Calu3 (cell line): ENCODE results near the gene REXO1. TPM values are rescaled to one million over a fixed set of nuclear protein-coding genes. Genes with fewer than 3 reads are reported as not detected.
A peak's percentile ranks its signal among the peaks of the same experiment; 100 is the strongest.

Experiments used
- BruUV-seq: library from RNA; stranded (reverse); fragments of 400-500 nt; replicated peaks from 2 replicates; lab custom pipeline; 2021; lab: Mats Ljungman, UMichigan
- CTCF ChIA-PET: fragments of 300-600 bp; sonication (Branson Sonifier 250); formaldehyde crosslinking; loops from one replicate; lab custom pipeline; 2022; ENCODE audit warnings: antibody characterized with exemption; lab: Charles Lee
- DNase-seq: peaks from one replicate; pipeline ENCODE4 v3.0.0; 2022
- H3K27ac Mint-ChIP-seq: one replicate; pipeline ENCODE4 v1.8.0; 2022; ENCODE audit warnings: mixed read lengths; ENCODE audit not compliant: unreplicated experiment
- H3K27me3 Mint-ChIP-seq: one replicate; pipeline ENCODE4 v1.8.0; 2022; ENCODE audit warnings: mixed read lengths; ENCODE audit not compliant: unreplicated experiment
- H3K36me3 Mint-ChIP-seq: one replicate; pipeline ENCODE4 v1.8.0; 2022; ENCODE audit warnings: mild to moderate bottlenecking, moderate library complexity, mixed read lengths; ENCODE audit not compliant: insufficient read depth, unreplicated experiment
- H3K4me1 Mint-ChIP-seq: one replicate; pipeline ENCODE4 v1.8.0; 2022; ENCODE audit warnings: mild to moderate bottlenecking, low read depth, mixed read lengths; ENCODE audit not compliant: unreplicated experiment
- H3K4me3 Mint-ChIP-seq: one replicate; pipeline ENCODE4 v1.8.0; 2022; ENCODE audit warnings: mild to moderate bottlenecking, low read depth, moderate library complexity, mixed read lengths; ENCODE audit not compliant: unreplicated experiment
- H3K9me3 Mint-ChIP-seq: one replicate; pipeline ENCODE4 v1.8.0; 2022; ENCODE audit warnings: low read depth, mixed read lengths; ENCODE audit not compliant: unreplicated experiment
- intact Hi-C: fragments of 100-400 bp; cut with micrococcal nuclease; formaldehyde crosslinking; loops from one replicate; pipeline ENCODE4 v1.10.0; 2022; ENCODE audit not compliant: unreplicated experiment
- total RNA-seq: library from RNA; stranded (reverse); gene quantifications from 2 replicates; pipeline ENCODE4 v1.2.3, GENCODE V29; 2022
- TF ChIP-seq, protein P1 (sequence below): fragments of 200-600 bp; IDR thresholded peaks from one replicate; pipeline ENCODE4 v1.8.0; 2022; ENCODE audit warnings: antibody characterized with exemption; ENCODE audit not compliant: unreplicated experiment

Gene REXO1
- total RNA-seq, 1 experiment from 2014 or later: 34.1 TPM

DNA sequence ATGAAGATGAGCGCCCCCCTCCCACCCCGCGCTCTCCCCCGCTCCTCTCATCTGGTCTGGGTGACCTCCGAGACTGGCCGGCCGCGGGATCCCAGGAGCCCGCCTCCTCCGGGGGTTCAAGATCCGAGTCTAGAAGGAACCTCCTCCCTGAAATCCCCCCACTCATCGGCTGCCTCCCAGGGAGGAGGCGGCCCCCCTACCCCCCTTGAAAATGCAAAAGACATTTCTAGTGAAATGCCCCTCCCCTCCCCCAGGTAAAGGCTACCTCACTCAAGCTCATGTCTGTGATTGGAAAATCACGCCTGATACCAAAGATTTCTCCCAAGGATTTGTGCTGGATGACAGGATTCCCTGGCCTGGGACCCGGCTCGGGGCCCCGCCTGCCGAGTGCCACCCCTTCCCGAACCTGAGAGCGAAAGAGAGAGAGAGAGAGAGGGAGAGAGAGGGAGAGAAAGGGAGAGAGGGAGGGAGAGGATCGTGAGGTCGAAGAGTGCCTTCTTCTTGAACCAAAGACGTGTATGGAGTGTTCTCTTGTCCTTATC is 71.6 kb downstream of the REXO1 start:
- CTCF ChIA-PET: no interaction called here
- TF ChIP-seq, protein P1, sequence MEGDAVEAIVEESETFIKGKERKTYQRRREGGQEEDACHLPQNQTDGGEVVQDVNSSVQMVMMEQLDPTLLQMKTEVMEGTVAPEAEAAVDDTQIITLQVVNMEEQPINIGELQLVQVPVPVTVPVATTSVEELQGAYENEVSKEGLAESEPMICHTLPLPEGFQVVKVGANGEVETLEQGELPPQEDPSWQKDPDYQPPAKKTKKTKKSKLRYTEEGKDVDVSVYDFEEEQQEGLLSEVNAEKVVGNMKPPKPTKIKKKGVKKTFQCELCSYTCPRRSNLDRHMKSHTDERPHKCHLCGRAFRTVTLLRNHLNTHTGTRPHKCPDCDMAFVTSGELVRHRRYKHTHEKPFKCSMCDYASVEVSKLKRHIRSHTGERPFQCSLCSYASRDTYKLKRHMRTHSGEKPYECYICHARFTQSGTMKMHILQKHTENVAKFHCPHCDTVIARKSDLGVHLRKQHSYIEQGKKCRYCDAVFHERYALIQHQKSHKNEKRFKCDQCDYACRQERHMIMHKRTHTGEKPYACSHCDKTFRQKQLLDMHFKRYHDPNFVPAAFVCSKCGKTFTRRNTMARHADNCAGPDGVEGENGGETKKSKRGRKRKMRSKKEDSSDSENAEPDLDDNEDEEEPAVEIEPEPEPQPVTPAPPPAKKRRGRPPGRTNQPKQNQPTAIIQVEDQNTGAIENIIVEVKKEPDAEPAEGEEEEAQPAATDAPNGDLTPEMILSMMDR: no peak
- no peak overlapping the region for H3K4me3 Mint-ChIP-seq
- H3K4me1 Mint-ChIP-seq: peaks cover 46% of the 10 kb centered on the region
- BruUV-seq: no TSS peak
- no peak overlapping the region for H3K27ac Mint-ChIP-seq
- intact Hi-C loops: no loop called here
- H3K36me3 Mint-ChIP-seq: peaks cover 59% of the 10 kb centered on the region
- DNase-seq: no peak
- H3K27me3 Mint-ChIP-seq: no peaks in the 10 kb centered on the region
- no peaks in the 10 kb centered on the region for H3K9me3 Mint-ChIP-seq

- TF ChIP-seq, protein P1: no peak
- CTCF ChIA-PET: no interaction called here
- no peaks in the 10 kb centered on the region for H3K9me3 Mint-ChIP-seq
- no TSS peak for BruUV-seq
- H3K4me1 Mint-ChIP-seq: peaks cover 46% of the 10 kb centered on the region
- peaks cover 58% of the 10 kb centered on the region for H3K36me3 Mint-ChIP-seq
- DNase-seq: no peak
- H3K27ac Mint-ChIP-seq: no peak overlapping the region
- H3K27me3 Mint-ChIP-seq: no peaks in the 10 kb centered on the region
- no peak overlapping the region for H3K4me3 Mint-ChIP-seq
- intact Hi-C loops: no loop called here
Measured at GRCh38 chr19:1775951-1776605, 72.2 kb downstream of the REXO1 start.

DNA sequence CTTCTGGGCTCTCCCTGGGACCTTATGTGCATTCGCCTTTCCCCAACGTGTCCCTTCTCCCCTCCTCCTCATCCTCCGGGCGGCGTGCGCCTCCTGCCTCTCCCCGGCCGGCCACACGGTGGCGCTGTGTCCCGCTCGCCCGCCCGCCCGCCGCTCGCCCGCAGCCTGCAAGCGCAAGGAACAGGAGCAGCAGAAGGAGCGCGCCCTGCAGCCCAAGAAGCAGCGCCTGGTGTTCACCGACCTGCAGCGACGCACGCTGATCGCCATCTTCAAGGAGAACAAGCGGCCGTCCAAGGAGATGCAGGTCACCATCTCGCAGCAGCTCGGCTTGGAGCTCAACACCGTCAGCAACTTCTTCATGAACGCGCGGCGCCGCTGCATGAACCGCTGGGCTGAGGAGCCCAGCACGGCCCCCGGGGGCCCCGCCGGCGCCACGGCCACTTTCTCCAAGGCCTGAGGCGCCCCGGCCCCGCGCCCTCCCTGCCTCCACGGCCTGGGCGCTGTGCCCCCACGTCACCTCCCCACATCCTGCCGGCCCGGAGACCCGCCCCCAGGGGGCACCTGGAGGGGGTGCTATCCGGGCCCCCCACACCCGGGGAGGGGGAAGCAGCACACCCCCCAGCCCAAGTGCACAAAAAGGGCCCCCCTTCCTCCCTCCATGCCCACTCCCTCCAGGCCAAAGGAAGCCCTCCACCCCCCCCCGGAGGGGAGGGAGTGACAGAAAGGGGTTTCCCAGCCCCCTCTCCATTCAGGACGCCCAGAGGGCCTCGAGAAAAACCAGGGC is 73.1 kb downstream of the REXO1 start:
- intact Hi-C loops: no loop called here
- no peaks in the 10 kb centered on the region for H3K27me3 Mint-ChIP-seq
- TF ChIP-seq, protein P1: peak; percentile 67
- peaks cover 46% of the 10 kb centered on the region for H3K4me1 Mint-ChIP-seq
- no peak for DNase-seq
- H3K4me3 Mint-ChIP-seq: no peak overlapping the region
- no TSS peak for BruUV-seq
- no peaks in the 10 kb centered on the region for H3K9me3 Mint-ChIP-seq
- CTCF ChIA-PET: no interaction called here
- H3K27ac Mint-ChIP-seq: no peak overlapping the region
- H3K36me3 Mint-ChIP-seq: peaks cover 51% of the 10 kb centered on the region

DNA sequence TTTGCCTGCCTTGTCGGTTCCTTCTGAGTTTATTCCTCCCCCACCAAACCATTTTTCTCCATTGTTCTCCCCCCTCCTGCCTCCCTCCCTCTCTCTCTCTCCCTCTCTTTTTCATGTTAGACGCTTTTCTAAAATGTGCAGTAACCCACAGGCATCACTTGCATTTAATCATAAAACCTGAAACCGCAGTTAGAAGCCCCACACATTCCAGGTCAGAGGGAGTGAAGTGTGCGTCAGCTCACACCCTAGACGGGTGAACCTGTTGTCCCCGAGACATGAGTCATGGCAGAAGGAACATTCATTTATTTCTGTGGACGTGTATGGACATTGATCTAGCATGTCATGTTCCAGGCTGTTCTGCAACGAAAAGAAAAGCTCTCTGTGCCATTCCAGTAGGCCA is 75.1 kb downstream of the REXO1 start:
- DNase-seq: peak; percentile 60
- TF ChIP-seq, protein P1: no peak
- Mint-ChIP-seq H3K4me1 (peaks cover 33% of the 10 kb centered on the region), H3K9me3 (no peaks in the 10 kb centered on the region), H3K4me3 (peak overlapping the region; percentile 37), H3K27me3 (no peaks in the 10 kb centered on the region), H3K36me3 (peaks cover 44% of the 10 kb centered on the region), H3K27ac (peak overlapping the region; percentile 93)
- intact Hi-C loops: no loop called here
- BruUV-seq: no TSS peak
- CTCF ChIA-PET: interaction anchor here (0.6 to 1.8 kb wide), 3 partner anchors 26 to 226 kb away, joined by 5 to 7 read pairs (median 7); no protein-coding TSS in a partner anchor
